HepG2 (cell line): Measurements from ENCODE around the gene PARG.

Source experiments
- HHEX ChIP-seq: IDR thresholded peaks from 2 replicates; pipeline ENCODE4 v1.6.1; 2016; ENCODE audit warnings: control low read depth
- MIER3 ChIP-seq: IDR thresholded peaks from 2 replicates; pipeline ENCODE4 v1.6.1; 2016; ENCODE audit warnings: missing compliant biosample characterization, borderline replicate concordance
- POLR2A ChIP-seq, 2 experiments: IDR thresholded peaks; 2 replicates each; pipeline ENCODE4 v1.6.1; 2011; ENCODE audit warnings: low read depth in 2 of 2, low read length in 2 of 2, mild to moderate bottlenecking in 1 of 2, moderate library complexity in 1 of 2; ENCODE audit not compliant: insufficient read depth in 1 of 2
- ZNF282 ChIP-seq: fragments of 450-650 bp; IDR thresholded peaks from 2 replicates; pipeline ENCODE4 v1.6.1; 2018; ENCODE audit not compliant: partially characterized antibody
- TF ChIP-seq, protein P1 (sequence below): sonication (generic); formaldehyde crosslinking; IDR thresholded peaks from 2 replicates; pipeline ENCODE4 v1.9.0; 2021; ENCODE audit warnings: missing genetic modification reagents, borderline replicate concordance
- TF ChIP-seq, protein P2 (sequence below): sonication (generic); formaldehyde crosslinking; IDR thresholded peaks from 2 replicates; pipeline ENCODE4 v1.9.0; 2022; ENCODE audit warnings: missing genetic modification reagents, mild to moderate bottlenecking, borderline replicate concordance
- TF ChIP-seq, protein P3 (sequence below), 2 experiments: IDR thresholded peaks; 2 replicates each; pipeline ENCODE4 v1.6.1; 2011 to 2012; ENCODE audit warnings: low read length in 2 of 2, borderline replicate concordance in 1 of 2, low read depth in 1 of 2, mild to moderate bottlenecking in 1 of 2, moderate library complexity in 1 of 2

DNA sequence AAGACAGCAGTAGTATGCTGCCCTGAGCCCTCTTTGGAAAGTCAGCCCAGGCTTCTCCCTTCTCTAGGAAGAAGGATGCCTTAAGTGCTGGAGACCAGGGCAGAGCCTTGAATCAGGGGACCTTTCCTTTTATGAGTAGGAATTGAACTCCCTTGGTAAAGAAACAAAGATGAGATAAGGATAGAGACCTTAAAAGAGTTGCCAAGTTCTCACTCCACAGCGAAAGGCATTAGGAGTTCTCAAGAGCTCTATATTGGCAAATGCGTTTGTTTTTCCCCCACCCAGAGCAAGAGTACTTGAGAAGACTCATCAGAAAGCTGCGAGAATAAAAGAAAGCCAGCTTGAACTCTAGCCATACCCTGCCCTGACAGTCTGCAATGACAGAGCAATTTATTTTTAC is 106.9 kb downstream of the PARG start:
- TF ChIP-seq, protein P1, sequence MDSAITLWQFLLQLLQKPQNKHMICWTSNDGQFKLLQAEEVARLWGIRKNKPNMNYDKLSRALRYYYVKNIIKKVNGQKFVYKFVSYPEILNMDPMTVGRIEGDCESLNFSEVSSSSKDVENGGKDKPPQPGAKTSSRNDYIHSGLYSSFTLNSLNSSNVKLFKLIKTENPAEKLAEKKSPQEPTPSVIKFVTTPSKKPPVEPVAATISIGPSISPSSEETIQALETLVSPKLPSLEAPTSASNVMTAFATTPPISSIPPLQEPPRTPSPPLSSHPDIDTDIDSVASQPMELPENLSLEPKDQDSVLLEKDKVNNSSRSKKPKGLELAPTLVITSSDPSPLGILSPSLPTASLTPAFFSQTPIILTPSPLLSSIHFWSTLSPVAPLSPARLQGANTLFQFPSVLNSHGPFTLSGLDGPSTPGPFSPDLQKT (CRISPR knock-in tag), result no peak
- TF ChIP-seq POLR2A (IDR thresholded peaks at IDR 0.05; ENCODE audit: insufficient read depth in 1 of 2, low read depth in 2 of 2, low read length in 2 of 2), result no peak
- TF ChIP-seq HHEX (CRISPR knock-in tag), result no peak
- TF ChIP-seq, protein P2, sequence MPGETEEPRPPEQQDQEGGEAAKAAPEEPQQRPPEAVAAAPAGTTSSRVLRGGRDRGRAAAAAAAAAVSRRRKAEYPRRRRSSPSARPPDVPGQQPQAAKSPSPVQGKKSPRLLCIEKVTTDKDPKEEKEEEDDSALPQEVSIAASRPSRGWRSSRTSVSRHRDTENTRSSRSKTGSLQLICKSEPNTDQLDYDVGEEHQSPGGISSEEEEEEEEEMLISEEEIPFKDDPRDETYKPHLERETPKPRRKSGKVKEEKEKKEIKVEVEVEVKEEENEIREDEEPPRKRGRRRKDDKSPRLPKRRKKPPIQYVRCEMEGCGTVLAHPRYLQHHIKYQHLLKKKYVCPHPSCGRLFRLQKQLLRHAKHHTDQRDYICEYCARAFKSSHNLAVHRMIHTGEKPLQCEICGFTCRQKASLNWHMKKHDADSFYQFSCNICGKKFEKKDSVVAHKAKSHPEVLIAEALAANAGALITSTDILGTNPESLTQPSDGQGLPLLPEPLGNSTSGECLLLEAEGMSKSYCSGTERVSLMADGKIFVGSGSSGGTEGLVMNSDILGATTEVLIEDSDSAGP (CRISPR knock-in tag), result no peak
- no peak for TF ChIP-seq MIER3 (CRISPR knock-in tag)
- TF ChIP-seq, protein P3, sequence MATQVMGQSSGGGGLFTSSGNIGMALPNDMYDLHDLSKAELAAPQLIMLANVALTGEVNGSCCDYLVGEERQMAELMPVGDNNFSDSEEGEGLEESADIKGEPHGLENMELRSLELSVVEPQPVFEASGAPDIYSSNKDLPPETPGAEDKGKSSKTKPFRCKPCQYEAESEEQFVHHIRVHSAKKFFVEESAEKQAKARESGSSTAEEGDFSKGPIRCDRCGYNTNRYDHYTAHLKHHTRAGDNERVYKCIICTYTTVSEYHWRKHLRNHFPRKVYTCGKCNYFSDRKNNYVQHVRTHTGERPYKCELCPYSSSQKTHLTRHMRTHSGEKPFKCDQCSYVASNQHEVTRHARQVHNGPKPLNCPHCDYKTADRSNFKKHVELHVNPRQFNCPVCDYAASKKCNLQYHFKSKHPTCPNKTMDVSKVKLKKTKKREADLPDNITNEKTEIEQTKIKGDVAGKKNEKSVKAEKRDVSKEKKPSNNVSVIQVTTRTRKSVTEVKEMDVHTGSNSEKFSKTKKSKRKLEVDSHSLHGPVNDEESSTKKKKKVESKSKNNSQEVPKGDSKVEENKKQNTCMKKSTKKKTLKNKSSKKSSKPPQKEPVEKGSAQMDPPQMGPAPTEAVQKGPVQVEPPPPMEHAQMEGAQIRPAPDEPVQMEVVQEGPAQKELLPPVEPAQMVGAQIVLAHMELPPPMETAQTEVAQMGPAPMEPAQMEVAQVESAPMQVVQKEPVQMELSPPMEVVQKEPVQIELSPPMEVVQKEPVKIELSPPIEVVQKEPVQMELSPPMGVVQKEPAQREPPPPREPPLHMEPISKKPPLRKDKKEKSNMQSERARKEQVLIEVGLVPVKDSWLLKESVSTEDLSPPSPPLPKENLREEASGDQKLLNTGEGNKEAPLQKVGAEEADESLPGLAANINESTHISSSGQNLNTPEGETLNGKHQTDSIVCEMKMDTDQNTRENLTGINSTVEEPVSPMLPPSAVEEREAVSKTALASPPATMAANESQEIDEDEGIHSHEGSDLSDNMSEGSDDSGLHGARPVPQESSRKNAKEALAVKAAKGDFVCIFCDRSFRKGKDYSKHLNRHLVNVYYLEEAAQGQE (IDR thresholded peaks at IDR 0.05; ENCODE audit: borderline replicate concordance in 1 of 2, low read depth in 1 of 2, low read length in 2 of 2), result no peak
- TF ChIP-seq ZNF282, result no peak
